NCI-H146 (cell line): ENCODE results near the gene REV3L.

Experiments
- DNase-seq: peaks from one replicate; lab custom pipeline; 2025; lab: John Stamatoyannopoulos, UW

Gene REV3L

DNA sequence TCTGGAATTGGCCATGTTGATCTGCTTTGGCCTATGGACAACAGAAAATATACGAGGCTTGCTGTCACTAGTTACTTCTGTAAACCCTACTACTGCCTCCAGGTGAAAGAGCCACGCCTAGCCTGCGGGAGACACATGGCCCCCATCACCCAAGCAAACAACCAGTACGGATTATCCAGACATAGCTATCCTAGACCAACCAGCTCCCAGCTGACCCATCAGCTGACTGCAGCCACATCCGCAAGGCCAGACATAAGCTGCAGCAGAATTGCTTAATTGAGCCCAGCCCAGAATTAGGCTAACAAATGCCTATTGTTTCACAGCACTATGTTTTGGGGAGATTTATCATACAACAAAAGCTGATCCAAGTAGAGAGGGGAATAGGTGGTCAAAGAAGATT, 13.5 kb downstream of the REV3L start:
- peak; percentile 21 for DNase-seq

GRCh38 chr6:111468329-111469012, 14.5 kb downstream of the REV3L start:
- no peak for DNase-seq

- DNase-seq, result no peak
Observed at GRCh38 chr6:111464184-111464583, 18.8 kb downstream of the REV3L start.

- no peak for DNase-seq
Observed at GRCh38 chr6:111462770-111463391, 20.1 kb downstream of the REV3L start.

- no peak for DNase-seq
Observed at GRCh38 chr6:111461860-111462259, 21.2 kb downstream of the REV3L start.

GRCh38 chr6:111458670-111459232, 24.3 kb downstream of the REV3L start:
- DNase-seq, result no peak

DNA sequence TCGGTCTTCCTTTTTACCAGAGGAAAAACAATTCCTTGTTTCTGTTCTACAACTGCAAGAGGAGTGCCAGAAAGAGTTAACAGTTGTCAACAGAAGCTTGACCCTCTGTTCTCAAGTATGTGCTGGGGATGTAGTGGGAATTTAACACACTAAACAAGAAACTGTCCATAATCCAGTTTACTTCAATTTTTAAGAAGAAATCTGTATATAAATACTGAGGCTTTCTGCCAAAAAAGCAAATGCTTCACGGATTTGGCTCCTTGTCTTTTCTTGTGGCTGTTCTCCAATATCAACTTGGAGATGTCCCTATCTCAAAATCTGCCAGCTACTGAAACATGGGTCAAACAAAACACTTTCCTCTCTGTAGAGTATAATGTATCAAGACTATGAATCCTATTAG, 26.8 kb downstream of the REV3L start:
- no peak for DNase-seq

GRCh38 chr6:111450636-111451035, 32.4 kb downstream of the REV3L start:
- no peak for DNase-seq

DNA sequence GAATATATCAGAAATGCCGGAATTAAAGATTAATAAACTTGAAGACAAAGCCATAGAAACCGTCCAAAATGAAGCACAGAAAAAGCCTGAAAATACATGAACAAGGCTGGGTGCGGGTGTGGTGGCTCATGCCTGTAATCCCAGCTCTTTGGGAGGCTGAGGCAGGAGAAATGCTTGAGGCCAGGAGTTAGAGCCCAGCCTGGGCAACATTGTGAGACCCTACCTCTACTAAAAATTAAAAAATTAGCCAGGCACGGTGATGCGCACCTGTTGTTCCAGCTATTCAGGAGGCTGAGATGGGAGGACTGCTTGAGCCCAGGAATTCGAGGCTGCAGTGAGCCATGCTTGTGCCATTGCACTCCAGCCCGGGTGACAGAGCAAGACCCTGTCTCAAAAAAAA, 32.9 kb downstream of the REV3L start:
- no peak for DNase-seq

DNA sequence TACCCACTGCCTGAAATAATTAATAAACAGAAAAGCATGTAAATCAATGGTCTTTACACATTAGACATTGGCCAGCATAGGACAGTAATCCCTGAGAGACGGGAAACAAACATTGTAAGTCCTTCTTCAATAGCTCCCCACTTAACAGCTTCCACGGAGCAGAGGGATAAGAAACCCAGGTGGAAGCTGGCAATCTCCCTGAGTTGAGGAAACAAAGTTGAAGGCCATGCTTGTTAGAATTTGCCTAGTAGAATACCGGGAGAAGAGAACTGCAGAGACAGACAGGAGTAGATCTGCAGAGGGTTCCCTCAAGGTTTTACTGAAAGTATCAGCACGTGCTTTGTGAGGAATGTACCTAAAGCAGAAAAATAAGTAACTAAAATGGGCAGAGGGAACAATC, 33.9 kb downstream of the REV3L start:
- DNase-seq, result no peak

DNA sequence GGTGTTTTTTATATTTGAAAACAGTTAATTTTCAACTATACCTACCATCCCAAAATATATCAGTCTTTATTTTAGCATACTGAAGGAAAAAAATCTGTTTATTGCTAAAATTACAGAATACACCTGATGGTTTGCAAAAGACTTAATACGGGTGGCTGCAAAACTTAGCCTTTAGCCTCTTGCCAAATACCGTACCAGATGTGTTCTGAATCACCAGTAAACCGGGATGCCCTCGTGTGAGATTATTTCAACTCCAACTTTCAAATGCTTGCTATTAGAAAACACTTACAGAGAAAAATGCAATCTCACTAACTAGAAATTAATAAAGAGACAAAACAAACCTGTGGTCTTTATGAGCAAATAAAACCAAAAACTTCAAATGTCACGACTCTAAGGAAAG, 36.0 kb downstream of the REV3L start:
- DNase-seq, result no peak

- DNase-seq, result no peak
Observed at GRCh38 chr6:111445861-111446267, 37.2 kb downstream of the REV3L start.

- DNase-seq, result no peak
Observed at GRCh38 chr6:111444794-111445193, 38.2 kb downstream of the REV3L start.

- no peak for DNase-seq
Observed at GRCh38 chr6:111441678-111442243, 41.3 kb downstream of the REV3L start.

GRCh38 chr6:111439171-111439570, 43.8 kb downstream of the REV3L start:
- no peak for DNase-seq

- no peak for DNase-seq
Observed at GRCh38 chr6:111437573-111437972, 45.4 kb downstream of the REV3L start.

DNA sequence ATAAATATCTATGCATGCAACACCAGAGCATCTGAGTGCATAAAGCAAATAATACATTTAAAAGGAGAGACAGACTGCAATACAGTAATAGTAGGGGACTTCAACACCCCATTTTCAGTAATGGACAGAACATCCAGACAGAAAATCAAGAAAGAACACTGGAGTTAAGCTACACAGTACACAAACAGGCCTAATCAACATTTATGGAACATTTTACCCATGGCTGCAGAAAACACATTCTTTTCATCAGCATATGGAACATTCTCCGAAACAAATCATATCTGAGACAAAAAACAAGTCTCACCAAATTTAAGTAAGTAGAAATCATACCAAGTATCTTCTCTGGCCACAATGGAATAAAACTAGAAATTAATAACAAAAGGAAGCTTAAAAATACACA, 50.5 kb downstream of the REV3L start:
- DNase-seq, result no peak

DNA sequence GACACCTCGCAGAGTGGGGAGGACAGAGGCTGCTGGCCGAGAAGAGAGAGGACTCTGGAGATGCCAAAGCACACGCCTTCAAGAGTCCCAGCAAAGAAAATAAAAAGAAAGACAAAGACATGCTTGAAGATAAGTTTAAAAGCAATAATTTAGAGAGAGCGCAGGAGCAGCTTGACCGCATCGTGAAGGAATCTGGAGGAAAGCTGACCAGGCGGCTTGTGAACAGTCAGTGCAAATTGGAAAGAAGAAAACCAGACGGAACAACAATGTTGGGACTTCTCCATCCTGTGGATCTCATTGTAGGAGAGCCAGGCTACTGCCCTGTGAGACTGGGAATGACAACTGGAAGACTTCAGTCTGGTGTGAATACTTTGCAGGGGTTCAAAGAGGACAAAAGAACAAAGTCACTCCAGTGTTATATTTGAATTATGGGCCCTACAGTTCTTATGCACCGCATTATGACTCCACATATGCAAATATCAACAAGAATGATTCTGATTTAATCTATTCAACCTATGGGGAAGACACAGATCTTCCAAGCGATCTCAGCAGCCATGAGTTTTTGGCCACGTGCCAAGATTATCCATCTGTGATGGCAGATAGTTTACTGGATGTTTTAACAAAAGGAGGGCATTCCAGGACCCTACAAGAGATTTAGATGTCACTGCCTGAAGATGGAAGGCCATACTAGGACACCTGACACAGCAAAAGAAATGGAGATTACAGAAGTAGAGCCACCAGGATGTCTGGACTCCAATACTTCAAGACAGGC, 52.2 kb downstream of the REV3L start:
- DNase-seq, result no peak

GRCh38 chr6:111429571-111429970, 53.4 kb downstream of the REV3L start:
- DNase-seq, result no peak

DNA sequence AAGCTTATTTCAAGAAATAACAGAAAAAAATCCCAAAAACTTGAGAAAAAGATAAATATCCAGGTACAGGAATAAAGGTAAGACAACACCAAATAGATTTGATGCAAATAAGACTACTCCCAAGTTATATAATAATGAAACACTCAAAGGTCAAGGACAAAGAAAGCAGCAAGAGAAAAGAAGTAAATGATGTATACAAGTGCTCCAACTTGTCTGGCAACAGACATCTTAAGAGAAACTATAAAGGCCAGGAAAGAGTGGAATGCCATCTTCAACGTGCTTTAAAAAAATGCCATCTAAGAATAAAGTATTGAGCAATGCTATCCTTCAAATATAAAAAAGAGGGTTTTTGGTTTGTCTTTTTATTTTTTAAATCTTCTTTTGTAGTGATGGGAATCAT, 54.2 kb downstream of the REV3L start:
- no peak for DNase-seq

GRCh38 chr6:111427341-111428116, 55.5 kb downstream of the REV3L start:
- no peak for DNase-seq
